RWPE2 (cell line): Measurements from ENCODE around the gene C1QL2.

Experiments used
- ATAC-seq: fragments of 200-7000 bp; cut with Tn5 transposase; 3 replicates; pipeline ENCODE4 v1.9.1; 2021; ENCODE audit warnings: low read depth
- DNase-seq: peaks from one replicate; pipeline ENCODE4 v3.0.0-alpha.2; 2020; ENCODE audit warnings: low spot score
- H3K27ac ChIP-seq: fragments of 450-650 bp; 2 replicates; pipeline ENCODE4 v1.5.1; 2017; ENCODE audit warnings: mild to moderate bottlenecking; ENCODE audit not compliant: poor library complexity, severe bottlenecking
- H3K27me3 ChIP-seq: fragments of 250-450 bp; sonication (Bioruptor Pico); 2 replicates; pipeline ENCODE4 v1.5.1; 2021; ENCODE audit warnings: mild to moderate bottlenecking, moderate library complexity; ENCODE audit not compliant: insufficient read depth, poor library complexity, severe bottlenecking
- H3K36me3 ChIP-seq: fragments of 250-450 bp; sonication (Bioruptor Pico); 2 replicates; pipeline ENCODE4 v1.5.1; 2020; ENCODE audit warnings: low read depth, mild to moderate bottlenecking, moderate library complexity
- H3K4me1 ChIP-seq: fragments of 250-450 bp; sonication (Bioruptor Pico); 2 replicates; pipeline ENCODE4 v1.5.1; 2021; ENCODE audit warnings: mild to moderate bottlenecking, moderate library complexity; ENCODE audit not compliant: insufficient read depth, poor library complexity, severe bottlenecking
- H3K4me3 ChIP-seq: fragments of 250-450 bp; sonication (Bioruptor Pico); 2 replicates; pipeline ENCODE4 v1.5.1; 2021; ENCODE audit warnings: mild to moderate bottlenecking, moderate library complexity; ENCODE audit not compliant: severe bottlenecking
- H3K9me3 ChIP-seq: fragments of 250-450 bp; sonication (Bioruptor Pico); 2 replicates; pipeline ENCODE4 v1.5.1; 2021; ENCODE audit warnings: mild to moderate bottlenecking, moderate library complexity; ENCODE audit not compliant: severe bottlenecking
- CTCF ChIP-seq: fragments of 450-650 bp; IDR thresholded peaks from one replicate; pipeline ENCODE4 v1.5.1; 2017; ENCODE audit warnings: mild to moderate bottlenecking, moderate library complexity; ENCODE audit not compliant: poor library complexity, severe bottlenecking

C1QL2 gene

GRCh38 chr2:119158563-119159347 is at the start of gene C1QL2:
TSS of gene C1QL2 (minus strand) at chr2:119158751. CDS start at chr2:119158269, 482 bp downstream.
- no peak within 1 kb of the TSS for H3K4me3 ChIP-seq

GRCh38 chr2:119207447-119207846 is 48.9 kb upstream of the C1QL2 start:
- Histone ChIP-seq H3K36me3 (no peaks in the 10 kb centered on the region), H3K4me1 (peaks cover 20% of the 10 kb centered on the region), H3K4me3 (no peak overlapping the region), H3K27me3 (no peaks in the 10 kb centered on the region), H3K9me3 (no peaks in the 10 kb centered on the region), H3K27ac (peak overlapping the region; percentile 37)
- DNase-seq (no peak), ATAC-seq (no peak)
- no peak for TF ChIP-seq CTCF

More at GRCh38 chr2:119158563-119159347, at the start of gene C1QL2:
- peaks cover 80% of the 10 kb centered on the region for H3K27me3 ChIP-seq
- H3K9me3 ChIP-seq, result no peaks in the 10 kb centered on the region
- no peaks in the 10 kb centered on the region for H3K4me1 ChIP-seq
- 0 out of 3 replicates have a peak, but pooled peaks have one; percentile 24 for ATAC-seq
- DNase-seq, result no peak
- no peaks in the 10 kb centered on the region for H3K36me3 ChIP-seq
- no peak within 1 kb of the TSS for H3K27ac ChIP-seq
- peak; percentile 3 for TF ChIP-seq CTCF

- Histone ChIP-seq H3K36me3 (no peaks in the 10 kb centered on the region), H3K4me3 (no peak overlapping the region), H3K9me3 (no peaks in the 10 kb centered on the region), H3K27me3 (no peaks in the 10 kb centered on the region), H3K27ac (no peak overlapping the region), H3K4me1 (peaks cover 20% of the 10 kb centered on the region)
- no peak for TF ChIP-seq CTCF
- ATAC-seq (no peak), DNase-seq (no peak)
Observed at GRCh38 chr2:119206201-119206600, 47.6 kb upstream of the C1QL2 start.

- TF ChIP-seq CTCF, result no peak
- H3K4me3 ChIP-seq, result no peak overlapping the region
- DNase-seq, result no peak
- H3K4me1 ChIP-seq, result peaks cover 20% of the 10 kb centered on the region
- H3K27me3 ChIP-seq, result no peaks in the 10 kb centered on the region
- H3K27ac ChIP-seq, result no peak overlapping the region
- no peak for ATAC-seq
- no peaks in the 10 kb centered on the region for H3K9me3 ChIP-seq
- no peaks in the 10 kb centered on the region for H3K36me3 ChIP-seq
Observed at GRCh38 chr2:119205001-119205706, 46.6 kb upstream of the C1QL2 start.
